Measurements from ENCODE around the gene CTPS2.

GRCh38 chrX:16664074-16664473 lies 48.4 kb downstream of the CTPS2 start:
- peak; percentile 46 for TF ChIP-seq CTCF (conservative IDR thresholded peaks at IDR 0.05; ENCODE audit: low read depth, low read length)
- no peak for TF ChIP-seq EZH2 (IDR thresholded peaks at IDR 0.05; ENCODE audit: low read length, unreplicated experiment)
- no peak for TF ChIP-seq EZH2phosphoT487 (IDR thresholded peaks at IDR 0.05; ENCODE audit: borderline replicate concordance, low read length)
